LoVo (cell line): ENCODE data around the gene ACTBL2.
"Not testable (repeated sequence)": the region's sequence is repeated elsewhere in the genome, so short reads cannot be mapped to it uniquely, and the experiment has no call there.

Experiments
- DNase-seq: peaks from one replicate; pipeline ENCODE4 v3.0.0-alpha.2; 2016; ENCODE audit warnings: low spot score

ACTBL2 gene

DNA sequence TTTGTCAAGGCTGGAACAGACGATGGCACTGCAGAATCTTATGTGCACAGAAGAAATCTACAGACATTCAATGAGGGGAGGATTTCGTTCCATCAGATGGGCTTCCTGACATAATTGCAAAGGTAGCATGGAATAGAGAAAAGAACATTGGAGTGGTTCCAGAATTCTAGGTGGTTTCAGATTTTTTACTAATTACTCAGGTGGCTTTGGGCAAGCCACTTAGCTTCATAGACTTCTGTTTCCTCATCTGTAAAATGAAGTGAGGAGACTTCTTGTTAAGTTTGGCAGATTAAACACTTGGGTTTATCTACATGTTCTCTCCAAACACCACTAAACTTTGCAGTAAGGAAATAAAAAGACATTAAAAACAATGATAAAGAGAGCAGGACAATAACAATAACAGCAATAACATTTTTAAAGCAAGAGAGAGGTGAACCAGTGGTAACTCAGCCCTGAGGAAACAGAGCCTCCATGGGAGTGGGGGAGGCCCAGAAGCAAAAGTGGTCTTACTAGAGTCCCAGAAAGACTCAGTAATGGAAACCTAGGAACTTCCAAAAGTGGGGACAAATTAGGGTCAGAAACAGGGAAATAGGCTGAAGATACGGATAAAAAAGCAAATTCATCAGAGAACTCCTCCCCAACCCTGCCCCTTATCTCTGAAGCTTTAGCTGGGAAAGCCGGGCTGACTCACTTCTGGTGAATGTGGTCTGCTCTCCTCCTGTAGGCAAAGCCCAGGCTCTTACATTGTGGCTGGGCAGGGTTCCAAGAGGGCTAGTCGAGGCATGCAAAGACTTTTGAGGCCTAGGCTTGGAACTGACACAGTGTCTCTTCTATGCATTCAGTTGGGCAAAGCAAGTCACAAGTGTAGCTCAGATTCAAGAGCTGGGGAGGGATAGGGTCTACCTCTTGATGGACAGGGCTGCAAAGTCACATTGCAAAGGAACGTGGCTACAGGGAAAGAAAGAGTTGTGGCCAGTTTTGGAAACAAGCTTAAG, 11.8 kb upstream of the ACTBL2 start:
- peak; percentile 100 for DNase-seq

DNA sequence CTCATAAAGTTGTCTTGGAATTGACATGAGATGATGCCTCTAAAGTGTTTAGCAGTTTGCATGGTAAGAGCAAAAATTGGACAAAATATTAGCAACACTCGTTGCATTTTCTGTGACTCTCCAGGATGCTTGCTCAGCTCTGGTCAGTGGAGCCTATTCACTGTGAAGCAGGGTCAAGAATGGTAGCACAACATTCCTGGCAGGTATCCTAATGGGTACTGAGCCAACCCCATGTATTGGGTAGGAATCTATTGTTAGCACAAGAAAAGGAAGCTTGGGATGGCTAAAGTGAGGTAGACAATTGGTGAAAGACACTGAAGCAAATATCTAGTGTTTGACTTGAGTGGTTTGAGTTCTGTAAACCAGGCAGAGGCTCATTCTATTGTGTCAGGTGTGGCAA, 10.4 kb upstream of the ACTBL2 start:
- DNase-seq, result peak; percentile 20

DNA sequence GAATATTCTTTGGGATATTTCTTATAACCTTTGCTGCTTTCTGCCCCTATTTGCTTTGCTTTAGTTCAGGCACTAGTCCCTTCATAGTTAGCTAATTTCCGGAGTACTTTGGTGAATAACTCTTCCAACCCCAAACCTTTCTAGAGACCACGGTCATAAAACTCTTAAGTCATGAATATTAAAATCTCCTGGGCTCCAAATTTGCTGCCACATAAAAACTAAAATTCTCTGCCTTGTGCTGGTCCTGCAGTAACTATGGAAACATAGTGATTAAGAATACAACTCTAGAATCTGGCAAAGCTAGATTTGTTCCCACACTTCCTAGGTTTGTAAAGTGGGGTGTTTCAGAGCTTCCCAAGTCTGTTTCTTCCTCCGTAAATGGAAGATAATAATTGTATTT, 10.0 kb upstream of the ACTBL2 start:
- DNase-seq, result no peak

DNA sequence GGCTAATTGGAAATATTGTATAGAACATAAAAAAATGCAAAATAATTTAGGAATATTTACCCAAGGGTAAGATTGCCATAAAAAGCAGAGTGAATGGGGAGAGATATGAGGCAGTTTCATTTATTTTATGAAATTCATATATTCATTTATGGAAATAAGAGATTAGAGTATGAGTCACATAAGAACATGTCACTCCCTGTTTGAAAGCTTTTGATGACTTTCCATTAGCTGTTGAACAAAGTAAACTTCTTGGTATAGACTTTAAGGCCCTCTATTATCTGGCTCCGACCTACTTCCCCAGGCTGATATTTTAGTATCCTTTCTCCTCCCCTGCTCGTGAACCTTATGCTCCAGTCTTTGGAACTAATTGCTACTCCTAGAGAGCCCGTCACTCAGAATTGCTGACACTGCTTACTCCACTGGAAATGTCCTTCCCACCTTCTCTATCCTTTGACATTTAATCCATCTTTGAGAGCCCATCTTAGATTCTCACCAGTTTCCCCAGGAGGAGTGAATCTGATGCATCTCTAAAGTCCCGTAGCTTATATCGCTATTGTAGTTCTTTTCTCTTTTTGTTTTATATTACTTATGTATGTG, 8.9 kb upstream of the ACTBL2 start:
- DNase-seq, result no peak

DNA sequence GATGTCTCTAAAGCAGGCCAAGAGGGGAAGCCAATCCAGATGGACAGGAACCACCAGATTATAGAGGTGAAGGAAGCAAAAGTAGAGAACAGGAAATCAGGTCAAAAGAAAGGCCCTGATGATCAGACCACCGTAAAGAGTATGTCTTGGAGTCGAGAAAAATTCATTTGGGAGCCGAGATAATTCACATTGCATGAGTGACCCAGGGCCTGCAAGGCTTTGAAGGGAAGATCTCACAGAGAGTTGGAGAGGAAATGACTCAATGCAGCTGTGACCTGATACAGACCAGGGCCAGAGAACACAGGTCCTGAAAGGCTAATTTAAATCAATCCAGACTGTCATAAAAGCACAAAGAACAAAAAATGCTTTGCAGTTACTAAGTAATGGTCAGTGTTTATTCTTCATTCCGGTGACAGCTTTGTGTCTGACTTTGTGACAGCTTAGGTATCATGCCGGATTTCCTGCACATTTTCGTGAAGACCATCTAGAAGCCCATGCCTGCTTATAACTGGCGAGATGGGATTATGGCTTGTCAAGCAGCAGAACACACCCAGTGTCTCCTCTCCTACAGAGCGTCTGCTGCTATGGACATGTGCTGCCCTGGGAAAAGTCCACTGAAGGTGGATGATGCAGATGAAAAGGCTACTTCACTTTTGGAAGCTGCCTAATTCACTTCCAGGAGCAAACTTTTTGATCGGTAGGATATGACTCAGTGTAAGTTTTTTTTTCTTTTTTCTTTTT, 5.8 kb upstream of the ACTBL2 start:
- DNase-seq, result no peak

DNA sequence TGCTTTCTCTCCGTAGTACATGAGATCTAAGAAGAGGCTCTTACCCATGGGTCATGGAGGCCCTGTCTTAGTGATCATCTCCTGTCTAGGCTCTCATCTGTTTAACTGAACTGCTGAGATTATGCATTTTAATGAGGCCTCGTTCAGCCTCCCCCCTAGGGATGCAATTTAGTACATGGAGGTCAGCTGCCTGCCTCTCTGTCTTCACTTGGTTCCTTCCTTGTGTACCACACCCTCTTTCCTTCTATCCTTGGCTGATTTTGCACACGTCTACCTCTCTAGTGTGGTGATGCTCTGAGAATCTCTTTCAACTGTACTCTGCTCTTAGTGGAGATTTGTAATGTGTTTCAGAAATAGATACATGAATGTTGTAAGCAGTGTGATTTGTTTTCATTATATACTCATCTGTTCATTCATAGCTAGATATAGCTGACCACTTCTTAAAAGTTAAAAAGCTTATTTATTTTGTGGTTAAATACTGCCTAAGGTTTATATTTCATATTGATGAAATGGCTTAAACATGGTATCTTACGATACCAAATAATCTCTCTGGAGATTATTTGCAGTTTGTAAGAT, 3.5 kb upstream of the ACTBL2 start:
- DNase-seq, result no peak

DNA sequence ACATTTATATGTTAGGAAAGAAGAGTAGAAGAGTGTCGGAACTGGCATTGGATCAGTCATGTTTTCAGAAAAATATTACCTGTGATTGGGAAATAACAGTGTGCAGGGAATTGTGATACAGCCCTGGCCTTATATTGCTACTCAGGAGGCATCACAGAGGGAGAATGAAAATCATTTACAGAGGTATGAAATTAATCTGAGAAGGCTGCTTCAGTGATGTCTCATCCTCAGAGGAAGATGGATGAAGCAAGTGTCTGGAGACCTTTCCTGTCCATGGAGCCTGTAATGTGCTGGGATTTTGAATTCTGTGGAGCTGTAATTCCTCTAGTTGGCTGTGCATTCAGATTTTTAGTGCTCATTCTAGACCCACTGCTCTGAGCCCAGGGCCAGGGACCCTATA, 3.8 kb downstream of the ACTBL2 start:
- no peak for DNase-seq

DNA sequence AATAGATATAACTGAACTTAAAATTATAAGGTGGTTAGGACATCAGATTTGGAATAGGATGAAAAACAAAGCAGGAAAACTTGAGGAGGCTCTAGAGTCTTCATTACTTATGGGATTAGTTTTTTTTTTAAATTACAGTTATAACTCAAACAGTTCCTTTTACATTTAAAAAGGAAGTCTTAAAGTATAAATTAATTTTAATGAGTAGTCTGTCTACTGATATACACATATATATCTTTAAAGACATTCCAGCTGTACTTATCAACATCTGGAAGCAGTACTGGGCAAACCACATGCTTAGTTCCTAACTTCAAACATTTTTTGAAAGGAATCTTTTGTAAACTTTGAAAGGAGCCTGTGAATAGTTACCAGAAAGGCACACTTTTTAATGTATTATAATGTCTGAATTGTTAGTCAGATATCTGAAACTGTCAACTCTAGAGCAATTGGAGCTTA, 6.0 kb downstream of the ACTBL2 start:
- no peak for DNase-seq

DNA sequence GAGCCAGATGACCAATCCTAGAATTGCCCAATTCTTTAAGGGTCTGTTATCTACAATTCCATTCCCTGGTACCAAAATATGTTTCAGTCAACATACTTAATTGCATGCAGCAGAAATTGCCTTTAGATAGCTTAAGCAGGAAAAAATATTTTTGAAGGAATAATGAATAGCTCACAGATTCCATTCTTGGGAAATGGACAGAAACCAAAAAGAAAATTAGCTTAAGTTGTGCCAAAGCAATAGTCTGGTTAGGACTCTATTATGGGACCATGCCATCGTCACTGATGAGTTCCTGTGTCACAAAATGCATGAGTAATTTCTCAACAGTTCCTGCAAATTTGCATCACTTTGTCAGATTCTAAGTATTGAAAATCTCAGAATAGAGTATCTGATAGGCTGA, 12.3 kb downstream of the ACTBL2 start:
- DNase-seq, result no peak

DNA sequence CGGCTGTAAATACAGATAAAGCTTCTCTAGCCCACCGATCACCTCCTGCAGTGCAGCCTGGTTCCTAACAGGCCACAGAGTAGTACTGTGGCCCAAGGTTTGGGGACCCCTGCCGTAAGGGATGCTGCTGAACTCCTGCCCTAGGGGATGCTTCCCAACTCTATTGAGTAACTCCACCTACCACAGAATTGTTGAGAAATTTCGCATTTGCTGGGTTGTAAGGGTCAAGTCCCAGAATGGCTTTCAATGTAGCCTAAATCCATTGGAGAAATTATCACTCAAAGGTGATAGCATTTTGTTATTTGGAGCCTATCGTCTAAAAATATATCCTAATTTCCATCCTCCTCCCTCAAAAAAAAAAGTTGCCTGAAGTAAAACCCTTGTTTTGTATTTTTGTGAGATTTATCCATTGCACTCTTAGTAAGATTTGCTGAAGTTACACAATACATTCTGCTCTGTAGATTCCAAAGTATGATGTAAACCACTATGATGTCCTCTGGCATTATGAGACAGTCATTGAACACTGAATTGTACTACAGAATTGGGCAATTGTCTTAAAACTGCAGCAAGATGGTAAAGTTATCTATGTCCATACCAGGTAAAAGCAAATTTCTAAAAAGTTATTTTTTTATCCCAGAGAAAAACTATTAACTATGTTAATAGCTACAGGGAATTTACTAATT, 14.0 kb downstream of the ACTBL2 start:
- DNase-seq, result no peak

DNA sequence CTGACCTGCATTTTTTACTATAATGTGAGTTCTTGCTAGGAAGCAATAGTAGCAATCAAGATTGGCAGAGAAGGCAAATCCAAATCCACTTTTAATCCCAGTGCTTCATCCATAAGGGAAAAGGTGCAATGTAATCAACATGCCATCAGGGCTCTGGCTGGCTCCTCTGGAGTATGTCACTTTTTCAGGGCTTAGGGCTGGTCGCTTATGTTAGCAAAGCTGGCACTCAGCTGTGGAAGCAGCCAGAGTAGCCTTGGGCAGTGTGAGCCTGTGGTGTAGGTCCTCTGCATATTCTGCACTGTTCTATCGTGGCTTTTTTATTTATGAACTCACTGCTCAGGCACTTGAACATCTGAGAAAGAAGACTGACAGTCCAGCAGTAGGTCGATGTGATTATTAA, 16.1 kb downstream of the ACTBL2 start:
- no peak for DNase-seq

DNA sequence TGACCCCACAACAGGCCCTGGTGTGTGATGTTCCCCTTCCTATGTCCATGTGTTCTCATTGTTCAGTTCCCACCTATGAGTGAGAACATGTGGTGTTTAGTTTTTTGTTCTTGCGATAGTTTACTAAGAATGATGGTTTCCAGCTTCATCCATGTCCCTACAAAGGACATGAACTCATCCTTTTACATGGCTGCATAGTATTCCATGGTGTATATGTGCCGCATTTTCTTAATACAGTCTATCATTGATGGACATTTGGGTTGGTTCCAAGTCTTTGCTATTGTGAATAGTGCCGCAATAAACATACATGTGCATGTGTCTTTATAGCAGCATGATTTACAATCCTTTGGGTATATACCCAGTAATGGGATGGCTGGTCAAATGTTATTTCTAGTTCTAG, 22.6 kb downstream of the ACTBL2 start:
- DNase-seq, result not testable (repeated sequence)

DNA sequence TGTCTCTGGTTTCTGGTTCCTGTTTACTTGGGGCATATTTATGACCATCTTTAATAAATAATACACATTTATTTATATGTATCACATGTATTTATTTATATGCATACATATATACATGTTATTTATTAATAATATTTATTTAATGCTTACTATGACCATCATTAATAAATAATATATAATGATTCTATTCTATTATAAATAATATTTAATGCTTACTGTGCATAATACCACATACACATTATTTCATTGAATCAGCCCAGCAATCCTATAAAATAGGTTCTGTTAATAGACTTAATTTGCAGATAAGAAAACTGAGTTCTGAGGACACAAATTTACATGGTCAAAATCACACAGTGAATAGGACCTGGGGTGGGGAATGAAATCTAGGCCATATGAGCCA, 24.2 kb downstream of the ACTBL2 start:
- DNase-seq, result no peak

DNA sequence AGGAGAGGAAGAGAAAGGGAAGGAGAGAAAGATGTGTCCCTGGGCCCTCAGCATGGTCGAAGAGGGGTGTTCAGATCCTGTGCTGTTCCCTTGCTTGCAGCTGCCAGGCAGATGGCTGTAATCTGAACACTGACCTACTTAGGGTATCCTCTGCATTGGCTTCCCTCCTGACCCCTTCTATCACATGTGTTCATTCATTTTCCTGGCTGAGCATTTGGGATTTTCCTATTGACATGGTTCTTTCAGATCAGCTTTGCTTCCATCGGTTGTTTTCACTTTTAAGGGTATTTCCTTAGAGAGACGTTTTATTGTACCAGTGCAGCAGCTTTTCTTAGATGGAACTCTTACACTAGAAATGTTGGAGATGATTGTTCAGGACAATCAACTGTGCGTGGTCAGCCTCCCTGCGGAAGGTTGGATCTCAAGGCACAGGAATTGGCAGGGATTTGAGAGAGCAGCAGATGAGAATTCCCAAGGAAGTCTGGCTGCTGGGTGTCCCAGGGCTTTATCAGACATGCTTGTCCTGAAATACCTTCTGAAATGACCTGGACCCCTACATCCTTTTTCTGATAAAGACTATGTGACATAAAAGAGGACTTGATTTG, 26.0 kb downstream of the ACTBL2 start:
- no peak for DNase-seq

DNA sequence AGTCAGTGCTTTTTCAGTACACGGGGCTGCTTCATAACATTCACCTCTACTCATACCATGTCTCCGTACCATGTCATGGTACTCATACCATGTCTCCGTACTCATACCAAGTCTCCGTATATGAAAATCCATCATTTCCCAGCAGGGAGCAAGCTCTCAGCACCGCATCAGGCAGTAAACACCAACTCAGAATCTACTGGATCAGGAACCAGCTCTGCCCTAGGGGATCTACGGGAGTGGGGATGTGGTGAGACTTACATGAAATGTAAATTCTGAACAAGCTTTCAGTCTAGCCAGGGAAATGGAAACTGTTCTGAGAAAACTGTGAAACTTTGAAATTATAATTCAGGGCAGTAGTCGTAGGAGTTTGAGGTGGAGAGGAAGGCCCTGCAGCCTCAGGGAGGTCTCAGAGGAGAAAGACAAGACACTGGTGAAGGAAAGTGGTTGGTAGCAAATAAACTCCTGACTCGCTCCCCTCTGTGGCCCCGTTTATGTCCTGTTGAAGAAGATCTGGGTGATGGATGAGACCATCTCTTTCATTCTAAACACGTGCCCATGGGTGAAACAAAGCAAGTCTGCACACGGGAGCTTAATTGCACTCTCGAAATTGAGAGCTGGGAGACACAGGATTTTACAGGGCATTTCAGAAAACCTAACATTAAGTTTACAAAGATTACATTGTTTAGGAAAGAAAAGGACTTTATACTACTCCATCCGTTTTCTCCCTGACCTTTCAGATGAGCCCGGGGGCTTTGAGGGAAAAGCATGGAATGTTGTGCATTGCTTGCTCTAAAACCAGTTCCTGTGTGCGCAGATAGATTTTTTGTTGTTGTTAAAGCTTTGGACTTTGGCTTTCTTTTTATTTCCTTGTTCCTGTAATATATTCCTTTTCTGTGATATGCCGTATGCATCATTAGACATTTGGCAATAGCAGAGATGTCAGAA, 26.8 kb downstream of the ACTBL2 start:
- no peak for DNase-seq

DNA sequence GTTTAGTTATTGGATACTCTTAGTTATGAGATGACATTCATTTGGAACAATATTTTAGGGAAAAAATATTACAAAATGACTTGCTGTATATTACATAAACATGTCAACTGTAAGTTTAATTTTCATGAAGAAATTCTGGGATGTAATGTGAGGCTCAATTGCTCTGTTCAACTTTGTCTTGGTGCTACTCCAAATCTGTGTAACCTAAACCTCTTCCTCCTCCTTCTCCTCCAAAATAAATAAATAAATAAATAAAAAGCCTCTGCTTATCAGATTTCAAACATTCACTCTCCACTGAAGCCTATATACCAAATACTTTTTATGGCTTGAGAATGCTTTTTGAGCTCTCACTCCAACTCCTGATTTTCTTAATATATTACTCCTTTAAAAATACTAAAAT, 27.7 kb downstream of the ACTBL2 start:
- DNase-seq, result no peak

DNA sequence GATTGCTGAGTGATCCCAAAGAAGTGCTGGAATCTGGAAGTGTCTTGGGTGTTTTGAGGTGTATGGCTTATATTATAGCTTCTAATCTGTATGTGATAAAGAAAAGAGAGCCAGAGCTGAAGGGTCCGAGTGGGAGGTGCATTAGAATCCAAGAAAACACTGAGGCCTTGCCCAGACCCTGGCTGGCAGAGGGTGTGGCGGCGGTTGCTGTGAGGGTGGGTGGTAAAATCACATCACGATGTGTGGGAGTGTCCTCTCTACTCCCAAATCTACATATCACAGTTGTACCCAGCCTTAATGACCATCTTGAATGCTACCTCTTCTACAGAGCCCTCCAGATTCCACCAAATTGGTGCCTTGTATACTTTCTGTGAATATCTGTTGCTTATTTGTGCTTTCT, 28.9 kb downstream of the ACTBL2 start:
- no peak for DNase-seq

DNA sequence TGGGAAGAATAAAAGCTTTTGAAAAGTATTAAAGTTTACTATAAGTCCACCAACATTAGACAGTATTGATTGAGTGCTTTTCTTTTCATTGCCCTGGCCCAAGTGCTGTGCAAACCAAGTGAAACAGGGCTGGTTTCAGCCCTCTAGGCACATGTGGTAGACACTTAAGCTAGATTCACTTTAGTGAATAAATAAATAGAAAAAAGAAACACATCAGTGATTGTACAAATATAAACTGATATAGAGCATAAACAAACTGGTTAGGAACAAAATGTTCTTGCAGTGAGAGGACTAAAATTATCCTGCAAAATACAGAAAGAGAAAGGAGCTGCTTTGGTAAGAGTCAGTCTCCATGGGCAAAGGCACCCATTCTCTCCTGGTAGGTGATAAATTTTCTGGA, 29.7 kb downstream of the ACTBL2 start:
- DNase-seq, result no peak

DNA sequence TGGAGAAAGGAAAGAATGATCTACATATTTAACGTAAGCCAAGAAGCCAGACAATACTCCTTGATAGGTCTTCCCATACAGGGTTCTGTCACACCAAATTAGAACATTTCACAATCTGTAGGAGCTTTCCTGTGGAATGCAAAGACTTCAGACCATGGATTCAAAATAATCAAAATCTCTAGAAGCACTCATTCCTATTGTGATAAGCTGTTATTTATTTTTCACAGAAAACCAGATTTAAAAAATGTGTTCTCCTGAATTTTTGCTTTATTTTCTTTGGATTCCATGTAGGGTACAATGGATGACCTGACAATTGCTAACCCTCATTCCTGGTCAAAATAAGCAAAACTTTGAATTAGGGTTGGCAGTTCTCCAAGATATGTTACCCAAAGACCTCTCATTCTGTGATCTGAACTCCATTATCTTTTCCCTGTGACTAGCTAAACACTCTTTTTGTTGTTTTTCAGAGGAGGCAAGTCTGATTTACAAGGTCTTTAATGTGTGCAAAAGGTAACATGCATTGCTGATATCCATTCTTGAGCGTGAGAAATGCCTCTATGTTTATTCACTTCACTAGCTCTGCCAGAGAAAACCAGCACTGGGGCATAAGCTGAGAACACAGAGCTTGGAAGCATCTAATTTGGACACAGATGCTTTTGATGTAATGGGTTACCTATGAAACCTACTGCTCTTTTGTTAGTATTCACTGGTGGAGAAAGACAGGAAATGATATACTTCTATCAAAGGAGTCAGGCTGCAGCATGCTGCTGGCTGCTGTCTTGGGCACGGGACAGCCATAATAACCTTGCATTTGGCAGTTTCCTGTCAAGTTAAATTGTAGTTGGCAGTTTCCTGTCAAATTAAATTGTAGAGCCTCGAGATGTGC, 31.4 kb downstream of the ACTBL2 start:
- DNase-seq, result no peak
